Stimulated activated CD4-positive, alpha-beta T cell treated with anti-CD3 and anti-CD28 coated beads, Interleukin-2, amount 100 ng/mL, for 4 hours (primary cell): Measurements from ENCODE around the gene HDAC4.

Experiments used
- DNase-seq: peaks from one replicate; pipeline ENCODE4 v3.0.0-alpha.2; 2020; ENCODE audit warnings: low read depth

HDAC4 gene

DNA sequence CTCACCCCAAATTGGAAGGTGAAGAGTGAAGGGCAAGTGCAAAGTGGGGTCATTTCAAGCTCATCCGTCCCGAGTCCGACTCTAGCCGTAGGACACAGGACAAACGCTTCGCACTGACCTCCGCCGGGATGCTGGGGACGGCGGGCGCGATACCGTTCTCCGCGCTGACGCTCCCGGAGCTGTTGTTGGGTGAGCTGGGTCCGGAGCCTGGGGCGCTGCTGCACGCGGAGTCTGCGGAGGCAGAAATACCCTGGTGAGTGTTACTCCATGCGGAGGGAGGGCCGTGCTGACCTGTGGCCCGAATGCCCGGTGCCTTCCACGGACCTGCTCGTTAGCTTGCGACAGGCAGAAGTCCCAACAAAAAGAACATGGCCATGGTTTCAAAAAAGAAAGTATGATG is 261.3 kb downstream of the HDAC4 start:
- DNase-seq = no peak

DNA sequence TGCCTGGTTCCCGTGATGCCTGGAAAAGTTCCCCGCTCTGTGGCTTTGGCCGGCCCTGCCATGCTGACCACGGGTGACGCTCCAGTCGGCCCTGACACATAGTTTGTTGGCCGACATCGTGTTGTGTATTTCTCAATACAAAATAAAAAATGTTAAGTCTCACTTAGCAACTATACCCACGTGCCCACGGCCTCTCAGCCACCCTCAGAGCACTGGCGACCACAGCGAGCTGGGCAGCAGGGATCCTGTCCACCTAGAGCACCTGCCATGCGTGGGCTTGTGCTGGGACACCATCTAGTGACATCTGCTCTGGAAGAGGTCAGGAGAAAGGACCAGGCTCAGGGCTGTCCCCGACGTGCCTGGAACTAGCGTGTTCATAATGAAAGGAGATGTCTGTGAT is 261.7 kb downstream of the HDAC4 start:
- no peak for DNase-seq

DNA sequence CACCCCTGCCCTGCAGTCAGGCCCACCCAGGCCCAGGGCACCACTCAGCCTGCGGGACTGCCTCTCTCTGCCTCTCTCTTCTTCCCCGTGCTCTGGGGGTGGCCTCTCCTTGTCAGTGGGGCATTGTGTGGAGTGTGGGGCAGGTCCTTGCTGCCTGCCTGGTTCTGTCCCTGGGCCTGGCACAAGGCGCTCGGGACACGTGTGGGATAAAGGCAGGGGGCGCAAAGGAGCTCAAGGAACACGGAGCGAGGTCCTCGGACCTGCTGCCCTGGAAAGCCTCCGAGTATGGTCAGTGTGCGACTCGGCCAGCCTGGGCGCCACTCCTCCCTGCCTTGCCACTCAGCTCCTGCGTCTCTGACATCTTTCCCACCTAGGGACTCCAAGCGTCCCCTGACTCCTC is 262.2 kb downstream of the HDAC4 start:
- DNase-seq = no peak

DNA sequence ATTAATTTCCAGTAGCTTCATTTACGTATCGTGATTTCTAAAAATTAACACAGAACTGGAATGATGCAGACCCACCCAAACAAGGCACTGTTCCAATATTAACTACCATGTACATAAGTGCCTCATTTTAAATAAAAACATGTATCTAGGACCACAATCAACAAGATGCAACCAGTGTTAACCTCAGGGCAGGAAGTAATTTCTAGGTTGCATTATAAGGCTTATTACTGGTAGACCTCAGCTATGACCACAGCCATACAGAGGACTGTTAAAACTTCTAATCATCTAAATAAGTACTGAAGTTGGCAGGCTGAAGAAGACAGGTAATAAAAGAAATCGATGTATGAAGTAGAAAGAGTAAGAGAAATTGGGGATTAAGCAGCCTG is 262.9 kb downstream of the HDAC4 start:
- DNase-seq = no peak

DNA sequence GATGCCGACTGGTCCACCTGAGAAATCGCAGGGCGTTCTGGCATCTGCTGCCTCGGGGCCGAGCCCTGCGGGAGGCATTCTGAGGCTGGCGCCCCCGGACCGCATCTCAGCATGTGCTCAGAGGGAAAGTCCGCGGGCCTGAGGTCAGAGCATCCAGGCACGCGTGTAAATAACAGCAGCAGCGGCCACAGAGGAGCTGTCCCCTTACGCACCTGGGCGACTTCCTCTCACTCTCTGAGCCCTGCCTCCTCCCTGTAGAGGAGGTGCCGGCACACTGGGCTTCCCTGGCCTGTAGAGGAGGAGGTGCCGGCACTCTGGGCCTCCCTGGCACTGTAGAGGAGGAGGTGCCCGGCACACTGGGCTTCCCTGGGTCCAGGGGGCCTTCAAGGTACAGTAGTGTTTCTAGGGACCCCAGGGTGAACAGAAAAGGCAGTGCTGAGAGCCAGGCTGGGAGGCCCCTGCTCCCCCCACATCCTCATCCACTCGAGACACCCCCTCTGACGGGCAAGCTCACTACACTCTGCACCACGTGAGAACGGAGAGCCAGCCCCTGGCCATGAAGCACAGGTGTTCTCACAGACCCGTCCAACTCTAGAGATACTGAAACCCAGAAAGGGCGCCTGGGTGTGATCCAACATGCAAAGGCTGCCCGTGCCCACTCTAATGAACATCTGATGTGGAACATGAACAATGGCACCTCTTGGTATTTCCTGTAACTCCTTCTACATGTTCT is 263.5 kb downstream of the HDAC4 start:
- DNase-seq = no peak

DNA sequence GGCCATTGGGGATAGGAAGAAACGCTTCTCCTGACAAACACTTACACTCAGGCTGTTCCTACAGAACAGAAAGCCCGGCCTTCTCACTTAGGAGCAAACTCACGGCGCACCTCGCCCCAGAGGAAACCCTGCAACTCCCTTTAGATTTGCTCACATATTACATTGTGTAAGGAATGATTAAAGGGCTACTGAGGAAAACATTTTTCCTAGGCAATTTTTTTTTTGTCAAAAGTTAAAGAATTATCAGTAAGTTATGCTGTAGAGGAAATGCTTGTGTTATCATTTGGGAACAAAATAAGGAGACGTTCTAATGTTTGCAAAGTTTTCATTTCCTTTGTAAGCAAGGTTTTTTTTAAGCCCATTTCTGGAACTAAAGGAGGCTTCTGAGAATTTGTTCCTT is 264.1 kb downstream of the HDAC4 start:
- DNase-seq = no peak

DNA sequence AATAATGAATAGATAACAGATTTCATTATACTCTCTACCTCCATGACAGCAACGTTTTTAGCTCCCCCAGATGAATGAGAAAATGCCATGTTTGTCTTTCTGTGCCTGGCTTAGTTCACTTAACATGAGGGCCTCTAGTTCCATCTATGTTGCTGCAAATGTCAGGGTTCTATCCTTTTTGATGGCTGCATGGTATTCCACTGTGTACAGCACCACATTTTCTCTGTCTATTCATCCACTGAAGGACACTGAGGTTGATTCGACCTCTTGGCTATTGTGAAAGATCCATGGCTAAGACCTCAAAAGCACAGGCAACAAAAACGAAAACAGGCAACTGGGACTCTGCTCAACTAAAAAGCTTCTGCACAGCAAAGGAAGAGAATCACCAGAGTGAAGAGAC is 264.6 kb downstream of the HDAC4 start:
- no peak for DNase-seq

DNA sequence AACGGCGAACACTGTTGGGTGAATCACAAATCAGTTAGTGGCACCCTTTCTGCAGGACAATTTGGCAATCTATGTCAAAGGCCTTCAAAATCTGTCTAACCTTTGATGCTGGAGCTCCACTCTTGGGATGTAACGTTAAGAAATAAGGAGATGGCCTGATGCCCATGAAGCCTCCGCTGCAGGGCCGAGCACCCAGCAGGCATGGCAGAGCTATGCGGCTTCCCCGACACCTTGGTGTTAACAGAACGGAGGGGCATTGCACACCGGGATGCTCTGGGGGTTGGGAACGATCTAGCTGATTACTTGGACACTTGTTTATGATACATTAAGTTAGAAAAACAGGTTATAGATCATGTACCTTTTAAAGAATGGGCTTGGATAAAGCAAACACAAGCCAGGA is 265.3 kb downstream of the HDAC4 start:
- no peak for DNase-seq

DNA sequence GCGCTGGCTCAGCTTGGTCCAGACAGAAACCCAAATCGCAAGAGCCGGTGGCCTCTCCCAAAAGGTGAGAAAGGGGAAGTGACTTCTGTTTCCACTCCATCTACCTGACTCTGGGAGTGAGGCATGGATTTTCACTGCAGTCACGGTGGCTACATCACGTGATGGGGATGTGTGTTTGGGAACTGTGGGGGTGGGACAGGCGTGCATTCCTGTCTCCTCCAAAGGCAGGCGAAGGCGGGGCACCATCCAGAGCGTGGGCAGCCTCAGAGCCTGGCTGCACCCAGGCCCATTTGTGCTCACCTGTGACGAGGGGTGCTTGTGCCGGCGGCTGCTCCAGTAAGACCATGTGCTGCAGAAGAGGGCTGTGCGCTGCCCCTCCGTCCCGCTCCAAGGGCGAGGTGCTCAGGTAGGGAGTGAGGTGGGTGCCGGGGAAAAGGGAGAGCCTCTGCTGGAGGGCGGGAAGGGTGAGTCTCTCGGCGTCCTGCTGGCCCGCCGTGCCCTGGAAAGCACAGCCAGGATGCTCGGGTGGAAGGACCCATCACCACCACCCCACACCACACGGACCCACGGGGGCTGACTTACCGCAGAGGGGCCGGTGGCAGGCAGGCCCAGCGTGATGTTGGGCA is 266.8 kb downstream of the HDAC4 start:
- DNase-seq = no peak

DNA sequence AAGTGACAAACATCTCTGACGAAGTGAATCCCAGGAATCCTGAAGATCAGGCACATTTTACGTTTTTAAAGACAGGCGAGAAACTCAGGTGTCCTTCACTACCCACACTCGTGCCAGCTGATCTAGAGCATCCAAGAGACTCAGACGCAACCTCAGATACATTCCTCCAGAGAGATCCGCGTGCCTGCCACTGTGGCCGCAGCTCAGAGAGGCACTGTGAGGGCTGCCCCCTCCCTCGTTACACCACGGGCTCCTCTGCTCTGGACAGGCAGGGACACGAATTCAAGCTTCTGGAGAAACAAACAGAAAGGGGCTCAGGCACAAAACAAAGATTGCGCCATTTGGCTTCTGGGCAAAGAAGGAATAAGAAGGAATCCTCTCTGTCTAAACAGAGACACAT is 268.0 kb downstream of the HDAC4 start:
- DNase-seq = no peak

DNA sequence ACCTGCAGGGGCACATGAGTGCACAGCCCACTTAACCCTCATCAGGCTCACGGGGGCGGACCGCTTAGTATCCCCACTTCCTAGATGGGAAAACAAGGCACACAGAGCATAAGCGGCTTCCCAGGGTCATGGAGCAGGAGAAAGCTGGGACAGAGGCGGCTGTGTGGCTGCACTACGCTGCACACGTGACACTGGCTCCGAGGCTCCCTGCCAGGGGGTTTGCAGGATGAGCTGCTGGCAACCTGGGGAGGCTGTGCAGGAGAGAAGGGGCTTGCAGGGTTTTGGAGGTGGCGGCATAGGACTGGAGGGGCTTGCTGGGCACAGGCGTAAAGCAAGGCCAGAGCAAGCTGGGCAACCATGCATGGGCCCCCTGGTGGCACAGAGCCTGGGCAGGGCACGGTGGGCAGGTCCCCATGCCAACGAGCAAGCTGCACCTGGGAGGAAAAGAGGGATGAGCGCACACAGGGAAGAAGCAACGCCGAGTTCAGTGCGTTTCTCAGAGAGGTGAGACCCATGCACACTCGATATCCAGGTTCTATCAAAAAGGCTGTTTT is 268.6 kb downstream of the HDAC4 start:
- DNase-seq = no peak

DNA sequence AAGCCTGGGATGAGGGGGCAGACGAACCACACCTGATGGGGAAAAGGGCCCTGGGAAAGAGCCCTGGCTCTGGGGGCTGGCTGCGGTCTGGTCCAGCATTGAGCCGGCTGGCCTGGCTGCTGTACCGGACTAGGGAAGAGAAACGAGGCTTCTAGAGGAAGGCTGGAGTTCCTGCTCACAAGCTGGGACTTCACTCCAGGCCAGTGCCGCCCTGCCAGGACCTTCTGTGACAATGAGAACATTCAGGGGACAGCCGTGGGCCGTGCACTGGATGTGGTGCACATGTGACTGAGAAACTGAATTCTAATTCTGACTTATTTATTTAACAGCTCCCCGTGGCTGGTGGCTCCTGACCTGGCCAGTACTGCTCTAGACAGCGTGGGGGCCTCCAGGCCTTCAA is 269.3 kb downstream of the HDAC4 start:
- no peak for DNase-seq

DNA sequence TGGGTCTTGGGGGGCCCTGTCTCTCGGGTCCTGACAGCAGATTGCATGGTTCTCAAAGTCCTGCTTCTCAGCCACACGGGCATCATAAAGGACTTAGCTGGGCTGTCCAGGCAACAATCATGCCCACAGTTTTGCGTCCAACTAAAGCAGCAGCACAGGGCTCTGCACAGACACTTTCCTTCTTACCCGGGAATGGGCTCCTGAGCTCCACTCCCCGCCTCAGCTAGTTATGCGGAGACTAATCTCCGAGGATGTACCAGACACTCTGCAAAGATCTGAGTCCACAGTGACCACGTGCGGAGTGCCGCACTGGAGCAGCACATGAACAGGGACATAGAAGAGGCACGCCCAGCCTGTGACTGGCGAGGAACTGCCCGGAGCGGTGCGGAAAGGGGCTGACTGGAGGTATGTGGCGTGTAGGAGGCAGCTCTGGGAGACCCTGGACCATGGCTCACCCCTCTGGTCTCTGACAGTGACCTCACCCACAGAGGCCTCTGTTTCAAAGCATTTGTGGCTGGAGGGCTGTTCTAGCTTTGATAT is 270.0 kb downstream of the HDAC4 start:
- DNase-seq = no peak

DNA sequence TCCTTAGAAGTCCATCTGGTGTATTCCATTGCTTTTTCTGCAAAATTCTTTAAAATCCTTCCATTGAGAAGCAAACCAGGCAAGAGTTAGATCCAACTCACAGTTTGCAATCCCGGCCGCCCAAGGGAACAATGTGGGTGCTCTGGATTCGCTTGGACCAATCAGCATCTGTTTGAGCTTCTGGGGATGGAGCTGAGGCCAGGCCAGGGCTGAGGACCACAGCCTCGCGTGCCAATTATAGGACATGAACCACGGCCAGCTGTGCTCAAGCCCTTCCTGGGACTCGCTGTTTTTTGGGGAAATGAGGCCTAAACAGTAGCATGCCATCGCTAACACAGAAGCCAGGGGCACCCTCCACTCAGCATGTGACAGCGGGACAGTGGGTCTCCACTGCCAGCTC is 270.8 kb downstream of the HDAC4 start:
- no peak for DNase-seq

DNA sequence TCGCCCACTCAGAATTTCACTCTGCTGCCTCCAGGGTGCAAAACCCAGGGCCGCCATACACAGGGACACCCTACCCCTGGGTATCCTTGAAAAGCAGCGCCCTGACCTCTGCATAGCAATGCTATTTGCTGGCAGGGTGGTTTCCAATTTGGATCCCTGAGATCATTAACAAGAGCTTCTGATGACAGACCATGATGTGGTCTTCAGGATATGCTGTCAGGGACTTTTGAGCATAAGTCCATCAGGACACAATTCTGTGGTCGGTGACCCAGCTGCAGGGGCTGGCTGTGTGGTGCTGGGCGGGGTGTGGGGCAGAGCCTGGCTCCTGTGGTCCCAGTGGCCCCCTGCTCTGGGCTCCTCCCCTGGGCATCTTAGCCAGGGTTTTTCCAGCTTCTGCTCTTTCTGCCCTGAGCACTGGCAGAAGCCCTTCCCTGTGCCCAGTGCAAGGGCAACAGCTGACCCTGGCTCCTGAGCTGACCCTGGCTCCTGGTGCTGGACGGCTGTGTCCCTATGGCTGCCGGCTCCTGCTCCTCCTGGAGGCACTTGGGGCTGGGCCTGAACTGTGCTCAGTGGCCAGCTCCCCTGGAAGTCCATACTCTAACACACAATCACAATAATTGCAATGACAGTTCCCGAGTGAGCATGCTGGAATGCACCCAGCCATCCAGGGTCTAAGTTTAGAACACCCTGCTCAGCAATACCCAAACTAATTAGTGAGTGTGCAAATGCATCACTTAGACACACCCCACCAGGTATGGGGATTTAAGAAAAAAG is 271.5 kb downstream of the HDAC4 start:
- DNase-seq = no peak

DNA sequence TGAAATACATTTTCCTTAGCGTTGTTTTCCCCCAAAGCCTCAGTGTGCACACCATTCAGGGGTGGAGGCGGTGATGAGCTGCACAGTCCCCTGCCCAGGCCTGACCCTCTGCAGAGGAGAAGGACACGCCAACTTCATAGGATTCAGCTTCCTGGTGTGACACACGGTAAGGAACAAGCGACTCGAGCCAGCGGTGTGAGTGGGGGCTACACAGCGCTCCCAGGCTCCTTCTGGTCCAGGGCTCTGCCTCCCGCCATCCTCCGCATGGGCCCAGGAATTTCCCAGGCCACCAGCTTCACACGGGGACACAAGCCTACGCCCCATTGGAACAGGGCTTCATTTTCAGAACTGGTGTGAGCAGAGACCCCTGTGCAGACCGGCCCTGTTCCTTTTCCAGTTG is 272.1 kb downstream of the HDAC4 start:
- DNase-seq = no peak

DNA sequence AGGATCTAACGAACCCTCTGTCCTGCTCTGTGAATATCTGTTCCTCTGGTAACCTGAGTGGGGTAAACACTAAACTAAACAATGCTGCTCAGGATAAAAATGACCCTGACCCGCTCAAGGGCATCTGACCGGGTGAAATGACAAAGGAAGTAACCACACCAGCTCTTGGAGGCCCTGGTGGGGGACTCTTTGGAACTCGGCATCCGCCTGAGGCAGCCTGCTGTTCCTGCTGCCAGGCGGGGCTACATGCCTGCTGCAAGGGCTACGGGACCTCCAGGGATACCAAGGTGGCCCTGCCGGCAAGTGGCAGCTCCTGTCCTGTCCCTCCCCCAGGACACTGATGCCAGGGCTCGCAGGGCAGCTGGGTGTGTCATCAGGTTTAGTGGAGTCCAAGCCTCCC is 273.3 kb downstream of the HDAC4 start:
- DNase-seq = no peak

DNA sequence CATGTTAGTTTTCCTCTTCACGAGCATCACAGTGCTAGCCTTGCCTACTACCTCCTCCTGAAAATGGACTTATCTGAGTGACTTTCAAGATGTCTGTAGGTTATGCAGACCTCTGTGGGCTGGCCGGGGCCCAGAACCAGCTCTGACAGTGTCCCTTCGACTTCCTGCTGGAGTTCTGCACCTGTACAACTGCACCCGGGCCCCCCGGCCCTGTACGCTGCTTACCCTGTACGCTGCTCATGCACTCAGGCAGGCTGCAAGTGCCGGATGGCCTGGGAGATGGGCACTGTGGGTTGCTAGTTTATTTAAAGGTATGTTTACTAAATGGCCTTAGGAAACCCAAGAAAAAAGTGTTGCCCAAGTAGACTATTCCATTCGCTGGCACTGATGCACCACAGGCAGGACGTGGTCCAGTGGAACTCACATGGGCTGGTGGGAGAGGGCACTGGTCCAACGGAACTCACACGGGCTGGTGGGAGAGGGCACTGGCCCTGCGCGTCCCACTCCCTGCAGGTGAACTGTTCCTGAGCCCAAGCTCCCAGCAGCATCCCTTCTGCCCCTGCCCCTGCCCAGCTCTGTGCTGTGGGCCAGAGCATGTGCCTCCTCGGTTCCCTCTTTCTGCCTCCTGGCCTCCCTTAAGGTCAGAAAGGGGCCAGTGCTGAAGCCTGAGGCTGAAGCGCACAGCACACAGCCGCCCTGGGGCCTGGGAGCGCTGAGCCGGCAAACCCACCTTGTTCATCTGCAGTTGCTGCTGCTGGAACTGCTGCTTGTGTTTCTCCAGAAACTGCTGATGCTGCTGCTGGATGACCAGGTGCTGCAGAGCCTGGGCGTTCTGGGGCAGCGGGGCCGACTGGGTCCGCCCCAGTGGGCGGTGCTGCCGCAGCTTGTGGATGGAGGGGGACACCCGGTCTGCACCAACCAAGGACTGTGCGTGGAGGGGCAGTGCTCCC is 274.8 kb downstream of the HDAC4 start:
- DNase-seq = no peak

DNA sequence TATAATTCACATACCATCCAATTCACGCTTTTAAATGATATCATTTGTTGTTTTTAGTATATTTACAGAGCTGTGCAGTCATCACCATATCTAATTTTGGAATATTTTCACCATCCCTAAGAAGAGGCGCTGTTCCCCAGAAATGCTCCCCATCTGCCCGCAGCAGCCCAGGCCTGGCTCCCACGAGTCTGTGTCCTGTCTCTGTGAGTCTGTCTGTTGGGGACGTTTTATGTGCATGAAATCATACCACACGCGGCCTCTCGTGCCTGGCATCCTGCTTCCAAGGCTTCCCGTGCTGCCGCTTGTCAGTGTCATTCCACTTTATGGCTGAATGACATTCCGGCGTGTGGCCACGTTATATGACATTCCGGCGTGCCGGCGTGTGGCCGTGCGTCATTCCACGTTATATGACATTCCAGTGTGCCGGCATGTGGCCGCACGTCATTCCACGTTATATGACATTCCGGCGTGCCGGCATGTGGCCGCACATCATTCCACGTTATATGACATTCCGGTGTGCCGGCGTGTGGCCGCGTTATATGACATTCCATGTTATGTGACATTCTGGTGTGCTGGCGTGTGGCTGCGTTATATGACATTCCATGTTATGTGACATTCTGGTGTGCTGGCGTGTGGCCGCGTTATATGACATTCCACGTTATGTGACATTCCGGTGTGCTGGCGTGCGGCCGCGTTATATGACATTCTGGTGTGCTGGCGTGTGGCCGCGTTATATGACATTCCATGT is 276.5 kb downstream of the HDAC4 start:
- DNase-seq = no peak

DNA sequence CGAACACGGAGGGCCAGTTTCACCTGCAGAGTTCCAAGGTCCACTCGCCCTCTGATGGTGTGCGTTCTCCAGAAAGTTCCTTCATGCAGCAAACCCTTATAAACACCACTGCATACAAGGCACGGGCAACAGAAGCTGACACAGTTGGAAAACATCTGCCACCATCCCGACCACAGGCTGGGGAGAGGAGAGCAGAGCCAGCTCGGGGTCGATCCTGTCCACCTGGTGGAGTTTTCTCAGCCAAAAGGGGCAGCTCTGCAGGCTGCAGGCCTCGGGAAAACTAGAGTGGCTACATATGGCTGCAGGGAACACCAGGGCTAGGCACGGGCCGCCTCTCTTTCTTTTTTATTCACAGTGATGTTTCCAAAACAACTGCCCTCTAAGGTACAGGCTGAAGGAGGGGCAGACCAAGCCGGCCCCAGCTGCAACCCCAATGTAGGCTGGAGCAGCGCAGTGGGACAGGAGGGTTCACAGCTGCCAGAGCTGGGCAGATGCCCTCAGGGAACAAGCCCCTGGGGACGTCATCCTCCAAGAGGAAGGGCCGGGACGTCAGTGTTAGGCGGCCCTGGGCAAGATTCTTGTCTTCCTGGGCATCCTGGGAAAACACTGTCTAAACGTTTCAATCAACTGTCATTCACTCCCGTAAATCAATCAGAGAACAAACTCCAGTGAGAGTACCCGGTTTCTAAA is 278.3 kb downstream of the HDAC4 start:
- no peak for DNase-seq
